Fibroblast of upper back skin (primary cell): Measurements from ENCODE around the gene F12.
"Not testable (repeated sequence)": the region's sequence is repeated elsewhere in the genome, so short reads cannot be mapped to it uniquely, and the experiment has no call there.

Experiments used
- DNase-seq: peaks from one replicate; pipeline ENCODE4 v3.0.0-alpha.2; 2013

F12 gene

DNA sequence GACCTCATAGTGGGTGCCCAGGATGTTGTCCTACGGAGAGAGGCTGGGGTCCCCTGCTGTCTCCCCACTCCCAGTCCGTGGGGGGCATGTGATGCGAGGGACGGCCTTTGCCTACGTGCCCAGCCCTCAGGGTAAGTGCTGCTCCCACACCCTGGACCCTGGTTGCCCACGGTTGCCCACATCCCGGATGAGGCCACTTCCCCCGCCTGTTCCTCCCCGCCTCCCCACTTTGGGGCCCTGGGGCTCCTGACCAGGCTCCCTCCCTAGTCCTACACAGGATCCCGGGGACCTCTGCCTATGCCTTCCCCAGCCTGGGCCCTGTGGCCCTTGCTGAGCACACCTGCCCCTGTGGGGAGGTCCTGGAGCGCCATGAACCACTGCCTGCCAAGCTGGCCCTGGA lies 23.6 kb downstream of the F12 start:
- DNase-seq = no peak

DNA sequence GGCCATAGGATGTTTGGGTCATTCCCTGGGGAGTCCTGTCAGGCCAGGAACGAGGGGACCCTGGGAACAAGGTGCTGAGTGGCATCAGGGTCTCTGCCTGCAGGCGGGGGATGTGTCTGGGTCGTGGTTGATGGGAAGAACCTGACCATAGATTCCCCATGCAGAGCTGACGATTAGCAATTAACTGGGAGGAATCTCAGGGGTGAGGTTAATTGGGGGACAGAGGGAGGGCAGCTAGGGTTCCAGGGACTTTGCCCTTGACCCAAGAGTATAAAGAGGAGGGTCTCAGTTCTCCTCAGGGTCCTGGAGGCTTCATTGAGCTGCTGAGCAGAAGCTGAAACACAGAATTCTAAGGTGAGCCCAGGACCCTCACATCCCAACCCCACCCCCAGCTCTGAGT lies 25.2 kb downstream of the F12 start, which contains the start of gene SLC34A1:
TSS of gene SLC34A1 (plus strand) at position 301 of the 400 bp plus-strand sequence. CDS start 1,308 bp downstream, outside the sequence.
- no peak for DNase-seq

GRCh38 chr5:177383181-177383580 lies 26.2 kb downstream of the F12 start:
- no peak for DNase-seq

GRCh38 chr5:177382423-177383029 lies 26.8 kb downstream of the F12 start:
- DNase-seq = no peak

- DNase-seq = no peak
Measured at GRCh38 chr5:177380805-177381126, 28.6 kb downstream of the F12 start.

DNA sequence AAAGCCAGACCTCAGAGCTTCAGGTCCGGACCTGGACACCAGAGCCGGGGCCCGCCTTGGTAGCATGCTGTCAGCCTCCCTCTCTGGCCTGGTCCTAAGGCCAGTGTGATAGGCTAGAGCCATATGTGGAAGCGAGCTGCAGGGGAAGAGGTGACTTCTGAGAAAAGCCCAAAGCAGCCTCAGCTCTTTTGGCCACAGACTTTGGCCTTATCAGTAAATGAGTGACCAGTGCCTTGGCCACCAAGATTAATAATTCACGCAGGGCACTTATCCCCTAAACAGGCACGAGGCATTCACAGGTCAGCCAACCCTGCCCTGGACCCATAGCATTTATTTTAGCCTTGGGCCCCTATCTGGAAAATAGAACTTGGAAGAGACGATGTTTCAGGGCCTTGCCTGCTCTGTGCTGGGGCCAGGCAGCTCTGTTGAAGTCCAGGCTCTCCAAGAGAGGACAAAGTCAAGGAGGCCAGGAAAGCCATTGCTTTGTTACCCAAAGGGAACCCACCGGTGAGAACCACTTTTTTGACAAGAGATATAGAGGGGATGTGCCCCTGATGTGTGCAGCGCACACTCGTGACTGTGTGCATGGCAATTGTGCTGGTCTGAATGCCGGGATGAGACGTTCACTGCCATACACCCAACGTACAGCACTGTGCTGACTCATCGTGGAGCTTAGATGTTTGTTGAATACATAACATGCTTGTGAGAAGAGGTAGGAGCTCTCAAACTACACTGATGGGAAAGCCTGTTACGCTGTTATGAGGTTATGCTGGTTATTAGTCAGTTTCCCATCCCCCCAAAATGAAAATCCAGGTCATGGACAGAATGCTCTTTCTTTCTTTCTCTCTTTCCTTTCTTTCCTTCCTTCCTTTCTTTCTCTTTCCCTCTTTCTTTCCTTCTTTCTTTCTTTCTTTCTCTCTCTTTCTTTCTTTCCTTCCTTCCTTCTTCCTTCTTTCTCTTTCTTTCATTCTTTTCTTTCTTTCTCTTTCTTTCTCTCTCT lies 30.2 kb downstream of the F12 start:
- DNase-seq = peak; percentile 82

DNA sequence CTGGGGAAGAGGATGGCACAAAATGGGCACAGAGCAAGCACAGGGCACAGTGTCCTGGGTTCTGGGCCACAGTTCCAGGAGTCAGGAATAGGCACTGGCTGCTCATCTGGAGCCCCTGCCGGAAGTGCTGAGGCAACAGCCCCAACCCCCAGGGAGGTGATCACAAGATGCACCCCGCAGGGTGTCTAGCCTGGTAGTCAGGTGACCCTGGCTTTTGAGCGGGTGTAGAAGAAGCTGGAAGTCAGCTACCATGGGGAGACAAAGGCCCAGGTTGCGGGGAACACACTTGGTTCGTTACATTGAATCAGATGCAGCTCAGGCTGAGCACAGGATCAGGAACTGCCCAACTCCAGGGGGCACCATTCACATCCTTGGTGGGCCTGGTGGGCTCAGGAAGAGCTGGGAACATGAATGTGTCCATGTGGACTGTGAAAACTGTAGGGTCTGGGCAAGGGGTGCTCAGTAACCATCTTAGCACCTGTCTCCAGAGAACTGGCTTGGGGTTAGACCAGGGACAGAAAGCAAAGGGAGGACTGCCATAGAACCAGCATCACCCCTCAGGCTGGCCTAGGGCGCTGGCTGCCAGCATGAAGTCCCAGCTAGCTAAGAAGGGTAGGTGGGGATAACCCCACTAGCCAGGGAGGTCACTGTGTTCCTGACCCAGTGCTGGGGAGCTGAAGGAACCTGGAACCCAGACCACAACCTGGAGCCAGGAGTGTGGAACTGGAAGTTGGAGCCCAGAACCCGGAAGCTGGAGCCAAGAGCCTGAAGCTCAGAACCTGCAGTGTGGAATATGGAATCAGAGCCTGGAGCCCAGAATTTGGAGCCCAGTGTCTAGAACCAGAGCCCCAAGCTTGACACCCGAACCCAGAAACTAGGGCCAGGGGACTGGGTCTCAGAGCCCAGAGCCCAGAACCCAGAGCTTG lies 31.2 kb downstream of the F12 start:
- DNase-seq = no peak

GRCh38 chr5:177376107-177376506 lies 33.3 kb downstream of the F12 start:
- no peak for DNase-seq

DNA sequence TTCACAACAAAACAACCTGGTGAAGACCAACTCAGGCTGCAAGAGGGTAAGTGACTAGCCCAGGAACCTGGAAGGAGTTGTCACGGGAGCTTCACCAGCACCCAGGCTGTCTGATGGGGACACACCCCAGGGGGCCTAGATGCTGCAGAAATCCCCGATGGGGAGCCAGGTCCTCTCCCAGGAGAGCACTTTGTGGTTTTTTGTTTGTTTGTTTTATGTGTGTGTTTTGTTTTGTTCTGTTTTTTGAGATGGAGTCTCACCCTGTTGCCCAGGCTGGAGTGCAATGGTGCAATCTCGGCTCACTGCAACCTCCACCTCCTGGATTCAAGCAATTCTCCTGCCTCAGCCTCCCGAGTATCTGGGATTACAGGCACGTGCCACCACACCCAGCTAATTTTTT lies 33.8 kb downstream of the F12 start:
- DNase-seq = not testable (repeated sequence)

DNA sequence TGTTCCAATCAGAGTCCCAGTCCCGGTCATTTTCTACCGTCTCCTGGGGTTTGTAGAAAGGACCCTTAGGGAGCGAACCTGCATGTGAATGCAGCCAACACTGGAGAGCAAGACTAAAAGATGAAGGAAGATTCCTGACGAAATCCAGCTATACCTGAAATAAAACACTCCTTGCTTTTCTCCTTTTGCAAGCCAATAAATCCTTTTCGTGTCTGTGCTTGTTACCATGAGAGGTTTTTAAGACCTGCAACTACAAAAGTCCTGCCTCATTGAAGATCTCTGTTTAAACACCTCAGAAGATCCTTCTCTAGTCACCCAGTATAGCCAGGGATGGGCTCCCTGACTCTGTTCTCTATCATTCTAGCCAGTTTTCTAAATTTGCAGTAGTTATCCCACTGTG lies 35.2 kb downstream of the F12 start:
- DNase-seq = no peak

DNA sequence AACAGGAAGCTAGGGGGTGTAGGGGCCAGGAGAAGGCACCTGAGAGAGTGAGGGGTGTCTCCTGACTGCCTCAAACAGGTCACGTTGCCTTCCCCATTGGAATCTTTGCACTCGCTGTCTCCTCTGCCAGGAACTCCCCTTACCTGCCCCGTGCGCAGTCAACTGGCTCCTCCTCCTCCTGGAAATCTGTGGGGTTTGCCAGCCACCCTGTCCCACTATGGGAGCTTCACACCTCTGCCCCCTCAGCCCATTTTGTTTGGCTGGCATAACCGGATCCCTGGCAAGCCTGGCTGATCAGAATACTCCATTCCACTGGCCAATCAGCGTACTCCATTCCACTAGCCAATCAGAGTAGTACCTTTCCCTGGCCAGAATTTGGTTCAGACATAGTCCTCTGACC lies 35.6 kb downstream of the F12 start:
- no peak for DNase-seq

DNA sequence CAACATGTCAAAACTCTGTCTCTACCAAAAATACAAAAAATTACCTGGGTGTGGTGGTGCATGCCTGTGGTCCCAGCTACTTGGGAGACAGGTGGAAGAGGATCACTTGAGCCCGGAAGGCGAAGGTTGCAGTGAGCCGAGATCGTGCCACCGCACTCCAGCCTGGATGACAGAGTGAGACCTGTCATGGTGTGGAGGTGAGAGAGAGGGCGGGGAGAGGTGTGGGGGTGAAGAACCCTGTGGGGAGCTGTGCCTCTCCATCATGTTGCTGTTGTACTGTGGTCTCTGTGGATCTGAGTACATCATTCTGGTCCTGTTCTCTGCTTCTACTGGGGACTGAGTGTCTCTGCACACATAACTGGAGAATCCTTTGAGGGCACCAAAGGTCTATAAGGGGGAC lies 36.5 kb downstream of the F12 start:
- no peak for DNase-seq

GRCh38 chr5:177372034-177372896 lies 37.1 kb downstream of the F12 start:
- DNase-seq = no peak

DNA sequence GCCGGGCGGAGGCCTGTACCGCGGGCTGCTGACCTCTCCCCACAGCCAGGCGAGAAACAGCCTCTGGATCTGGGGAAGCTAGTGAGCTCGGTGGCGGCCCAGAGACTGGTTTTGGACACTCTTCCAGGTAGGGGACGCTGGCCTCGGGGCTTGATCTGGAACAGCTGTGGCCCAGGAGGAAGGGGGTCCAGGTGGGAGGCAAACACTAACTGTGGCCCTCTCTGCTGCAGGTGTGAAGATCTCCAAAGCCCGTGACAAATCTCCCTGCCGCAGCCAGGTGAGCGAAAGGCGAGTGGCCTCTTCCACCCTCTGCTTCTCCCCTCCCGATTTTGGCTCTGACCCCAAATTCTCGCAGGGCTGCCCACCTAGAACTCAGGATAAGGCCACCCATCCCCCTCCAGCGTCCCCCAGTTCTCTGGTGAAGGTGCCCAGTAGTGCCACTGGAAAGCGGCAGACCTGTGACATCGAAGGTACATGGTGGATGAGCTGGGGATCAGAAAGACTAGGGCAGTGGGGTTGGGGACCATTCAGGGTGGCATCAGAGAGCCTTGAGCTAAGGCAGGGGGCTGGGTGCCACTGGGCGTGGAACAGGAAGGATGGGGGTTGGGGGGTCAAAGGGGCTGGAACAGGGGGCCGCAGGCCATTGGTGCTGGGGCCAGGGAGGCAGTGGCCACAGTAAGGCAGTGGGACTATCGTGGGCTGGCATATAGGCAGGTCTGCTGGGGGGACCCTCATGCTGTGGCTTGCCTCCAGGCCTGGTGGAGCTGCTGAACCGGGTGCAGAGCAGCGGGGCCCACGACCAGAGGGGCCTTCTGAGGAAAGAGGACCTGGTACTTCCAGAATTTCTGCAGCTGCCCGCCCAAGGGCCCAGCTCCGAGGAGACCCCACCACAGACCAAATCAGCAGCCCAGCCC lies 38.0 kb downstream of the F12 start:
- no peak for DNase-seq

- peak; percentile 79 for DNase-seq
Measured at GRCh38 chr5:177370488-177371119, 38.8 kb downstream of the F12 start.

DNA sequence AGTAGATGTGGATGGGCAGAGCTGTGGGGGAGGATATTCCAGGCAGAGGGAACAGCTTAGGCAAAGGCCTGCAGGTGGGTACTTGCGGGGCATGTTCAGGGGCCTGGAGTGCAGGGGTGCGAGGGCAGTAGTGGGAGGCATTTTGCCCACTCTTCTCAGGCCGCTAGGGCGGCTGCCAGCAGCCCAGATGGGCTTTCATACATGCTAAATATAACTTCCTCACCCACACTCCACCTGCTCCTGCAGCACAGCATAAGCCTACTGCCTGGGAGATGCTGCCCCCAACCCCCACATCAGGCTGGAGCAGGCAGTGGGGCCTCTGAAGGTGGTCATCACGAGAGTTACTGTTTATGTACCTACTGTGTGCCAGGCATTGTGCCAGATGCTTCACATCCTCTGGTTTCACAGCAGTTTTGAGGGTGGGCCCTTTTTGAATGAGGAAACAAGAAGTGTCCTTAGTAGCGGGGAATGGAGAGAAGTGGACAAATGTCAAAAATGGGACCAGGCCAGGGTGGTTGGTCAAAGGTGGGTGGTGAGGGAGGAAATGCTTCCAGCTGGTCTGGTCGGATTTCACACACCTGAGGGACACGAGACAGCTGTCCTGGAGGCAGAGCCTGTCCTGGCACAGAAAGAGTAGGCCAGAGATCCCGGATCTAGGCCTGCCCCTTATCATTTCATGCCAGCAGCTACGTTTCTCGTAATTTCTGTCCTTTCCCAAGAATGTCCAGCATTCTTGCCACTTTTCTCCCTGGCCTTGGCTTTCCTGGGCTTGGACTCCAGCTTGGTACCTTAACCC lies 39.5 kb downstream of the F12 start:
- no peak for DNase-seq

DNA sequence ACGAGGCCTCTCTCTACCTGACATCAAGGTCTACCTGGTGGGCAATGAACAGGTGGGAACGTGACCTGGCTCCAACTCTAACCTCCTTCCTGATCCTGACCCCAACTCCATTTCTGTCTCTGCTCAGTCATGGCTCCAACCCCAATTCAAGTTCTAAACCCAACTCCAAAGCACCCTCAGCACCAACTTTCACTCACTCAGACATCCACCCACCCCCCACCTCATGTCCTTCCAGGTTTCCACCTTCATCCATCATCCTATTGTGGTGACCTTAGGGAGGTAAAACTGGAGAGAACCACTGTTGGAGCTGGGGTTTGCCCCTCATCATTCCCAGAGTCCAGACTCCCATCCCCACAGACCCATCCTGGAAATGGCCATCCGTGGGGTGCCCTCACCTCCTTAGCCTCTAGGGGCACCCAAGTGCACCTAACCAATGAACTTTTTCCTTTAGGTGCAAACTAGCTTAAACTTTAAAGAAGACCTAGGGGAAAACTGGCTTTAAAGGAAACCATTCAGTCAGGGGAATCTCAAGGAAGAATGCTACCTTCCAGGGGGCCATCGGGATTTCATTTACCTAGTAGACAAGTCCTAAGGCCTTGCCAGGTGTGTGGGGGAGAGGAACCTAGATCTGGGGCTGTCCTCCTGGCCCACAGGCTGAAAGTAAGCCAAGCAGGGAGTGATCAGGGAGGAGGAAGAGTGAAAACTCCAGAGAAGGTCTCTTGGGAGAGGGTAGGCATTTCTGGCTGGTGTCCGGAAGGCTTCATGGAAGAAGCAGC lies 40.3 kb downstream of the F12 start:
- DNase-seq = peak; percentile 13

GRCh38 chr5:177367981-177368868 lies 41.1 kb downstream of the F12 start:
- DNase-seq = no peak
